Lower lobe of right lung (tissue), 2 donors: ENCODE measurements around the gene NELFE. TPM values are rescaled to one million over a fixed set of nuclear protein-coding genes. Genes with fewer than 3 reads are reported as not detected.

Experiments used
- ATAC-seq, 2 donors: fragments of 200-7000 bp; cut with Tn5 transposase; one replicate each; pipeline ENCODE4 v1.9.1; 2020 to 2022; ENCODE audit warnings: mild to moderate bottlenecking in 2 of 2, moderate library complexity in 2 of 2
- DNase-seq: peaks from one replicate; pipeline ENCODE4 v3.0.0-alpha.2; 2020
- H3K27ac ChIP-seq: fragments of 200-600 bp; one replicate; pipeline ENCODE4 v1.8.0; 2022
- H3K27me3 ChIP-seq: fragments of 200-600 bp; one replicate; pipeline ENCODE4 v1.8.0; 2022; ENCODE audit warnings: low read depth
- H3K36me3 ChIP-seq: fragments of 200-600 bp; one replicate; pipeline ENCODE4 v1.8.0; 2022; ENCODE audit warnings: mild to moderate bottlenecking
- H3K4me1 ChIP-seq: fragments of 200-600 bp; one replicate; pipeline ENCODE4 v1.8.0; 2022
- H3K4me3 ChIP-seq: fragments of 200-600 bp; one replicate; pipeline ENCODE4 v1.8.0; 2022; ENCODE audit warnings: mild to moderate bottlenecking
- H3K9me3 ChIP-seq: fragments of 200-600 bp; one replicate; pipeline ENCODE4 v1.8.0; 2022
- intact Hi-C: fragments of 100-400 bp; cut with DNase I; formaldehyde crosslinking; loops from one replicate; pipeline ENCODE4 v1.11.0; 2022
- total RNA-seq: library from RNA; stranded (reverse); fragmentation: NEBNext Ultra II Directional; extraction: Animal tissue kit (Norgen Biotek cat#: 25700); gene quantifications from one replicate; pipeline ENCODE4 v1.2.1, GENCODE V29; 2021
- TF ChIP-seq, protein P1 (sequence below): fragments of 200-600 bp; IDR thresholded peaks from one replicate; pipeline ENCODE4 v1.8.0; 2022; ENCODE audit warnings: antibody characterized with exemption, mild to moderate bottlenecking
- donor health status: DM: no; HTN: yes; CAD: no; lungs with severe emphysema.

The NELFE gene
- total RNA-seq, 1 donor from 2014 or later = 47.0 TPM

- intact Hi-C loops = no loop called here
- DNase-seq (no peak), ATAC-seq (no peak)
- Histone ChIP-seq H3K36me3 (peaks cover 61% of the 10 kb centered on the region), H3K27me3 (no peaks in the 10 kb centered on the region), H3K4me1 (peaks cover 16% of the 10 kb centered on the region), H3K9me3 (no peaks in the 10 kb centered on the region), H3K27ac (no peak overlapping the region), H3K4me3 (no peak overlapping the region)
- TF ChIP-seq, protein P1, sequence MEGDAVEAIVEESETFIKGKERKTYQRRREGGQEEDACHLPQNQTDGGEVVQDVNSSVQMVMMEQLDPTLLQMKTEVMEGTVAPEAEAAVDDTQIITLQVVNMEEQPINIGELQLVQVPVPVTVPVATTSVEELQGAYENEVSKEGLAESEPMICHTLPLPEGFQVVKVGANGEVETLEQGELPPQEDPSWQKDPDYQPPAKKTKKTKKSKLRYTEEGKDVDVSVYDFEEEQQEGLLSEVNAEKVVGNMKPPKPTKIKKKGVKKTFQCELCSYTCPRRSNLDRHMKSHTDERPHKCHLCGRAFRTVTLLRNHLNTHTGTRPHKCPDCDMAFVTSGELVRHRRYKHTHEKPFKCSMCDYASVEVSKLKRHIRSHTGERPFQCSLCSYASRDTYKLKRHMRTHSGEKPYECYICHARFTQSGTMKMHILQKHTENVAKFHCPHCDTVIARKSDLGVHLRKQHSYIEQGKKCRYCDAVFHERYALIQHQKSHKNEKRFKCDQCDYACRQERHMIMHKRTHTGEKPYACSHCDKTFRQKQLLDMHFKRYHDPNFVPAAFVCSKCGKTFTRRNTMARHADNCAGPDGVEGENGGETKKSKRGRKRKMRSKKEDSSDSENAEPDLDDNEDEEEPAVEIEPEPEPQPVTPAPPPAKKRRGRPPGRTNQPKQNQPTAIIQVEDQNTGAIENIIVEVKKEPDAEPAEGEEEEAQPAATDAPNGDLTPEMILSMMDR = no peak
Measured at GRCh38 chr6:31949926-31950548, 8.7 kb downstream of the NELFE start.

DNA sequence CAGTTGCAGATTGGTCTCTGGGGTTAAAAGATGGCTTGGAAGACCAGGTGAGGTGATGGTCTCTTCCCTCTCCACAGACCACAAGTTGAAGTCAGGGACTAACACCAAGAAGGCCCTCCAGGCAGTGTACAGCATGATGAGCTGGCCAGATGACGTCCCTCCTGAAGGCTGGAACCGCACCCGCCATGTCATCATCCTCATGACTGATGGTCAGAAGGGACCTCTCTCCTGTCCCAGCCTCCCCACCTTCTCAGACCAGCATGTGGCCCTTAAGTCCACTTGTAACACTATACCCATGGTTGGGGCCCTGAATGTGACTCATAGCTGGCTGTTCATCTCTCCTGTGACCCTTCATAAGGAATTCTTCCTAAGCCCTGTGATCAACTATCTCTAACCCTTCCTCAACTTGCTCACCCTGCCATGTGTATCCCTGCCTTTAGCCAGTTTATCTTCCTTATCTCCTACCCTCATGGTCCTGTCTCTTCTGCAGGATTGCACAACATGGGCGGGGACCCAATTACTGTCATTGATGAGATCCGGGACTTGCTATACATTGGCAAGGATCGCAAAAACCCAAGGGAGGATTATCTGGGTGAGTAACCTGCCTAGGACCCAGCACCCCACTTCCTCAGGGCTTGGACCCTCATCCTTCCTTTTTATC, 9.9 kb downstream of the NELFE start:
- no peak for ATAC-seq
- TF ChIP-seq, protein P1 = no peak

GRCh38 chr6:31948306-31948705, 10.5 kb downstream of the NELFE start:
- Histone ChIP-seq H3K36me3 (peaks cover 59% of the 10 kb centered on the region), H3K27ac (no peak overlapping the region), H3K4me3 (no peak overlapping the region), H3K9me3 (no peaks in the 10 kb centered on the region), H3K27me3 (no peaks in the 10 kb centered on the region), H3K4me1 (peaks cover 20% of the 10 kb centered on the region)
- ATAC-seq = no peak
- intact Hi-C loops = no loop called here
- no peak for DNase-seq
- TF ChIP-seq, protein P1 = no peak

More for the DNA sequence above, 9.9 kb downstream of the NELFE start:
- no peak overlapping the region for H3K4me3 ChIP-seq
- no peaks in the 10 kb centered on the region for H3K27me3 ChIP-seq
- no peak for DNase-seq
- intact Hi-C loops = no loop called here
- no peaks in the 10 kb centered on the region for H3K9me3 ChIP-seq
- H3K36me3 ChIP-seq = peaks cover 59% of the 10 kb centered on the region
- H3K4me1 ChIP-seq = peaks cover 20% of the 10 kb centered on the region
- H3K27ac ChIP-seq = no peak overlapping the region

DNA sequence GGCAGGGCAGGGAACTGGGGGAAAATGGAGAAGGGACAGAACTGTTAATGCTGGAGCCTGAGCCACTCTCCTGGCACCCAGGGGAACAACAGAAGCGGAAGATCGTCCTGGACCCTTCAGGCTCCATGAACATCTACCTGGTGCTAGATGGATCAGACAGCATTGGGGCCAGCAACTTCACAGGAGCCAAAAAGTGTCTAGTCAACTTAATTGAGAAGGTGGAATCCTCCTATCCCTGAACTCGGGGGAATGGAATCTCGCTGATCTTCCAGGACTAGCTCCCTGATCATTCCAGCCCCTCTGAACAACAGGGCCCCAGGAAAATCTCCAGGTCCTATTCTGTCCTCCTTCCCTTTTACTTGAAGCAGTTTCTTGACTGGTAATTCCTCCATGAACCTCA, 10.9 kb downstream of the NELFE start:
- intact Hi-C loops = no loop called here
- no peak for ATAC-seq

DNA sequence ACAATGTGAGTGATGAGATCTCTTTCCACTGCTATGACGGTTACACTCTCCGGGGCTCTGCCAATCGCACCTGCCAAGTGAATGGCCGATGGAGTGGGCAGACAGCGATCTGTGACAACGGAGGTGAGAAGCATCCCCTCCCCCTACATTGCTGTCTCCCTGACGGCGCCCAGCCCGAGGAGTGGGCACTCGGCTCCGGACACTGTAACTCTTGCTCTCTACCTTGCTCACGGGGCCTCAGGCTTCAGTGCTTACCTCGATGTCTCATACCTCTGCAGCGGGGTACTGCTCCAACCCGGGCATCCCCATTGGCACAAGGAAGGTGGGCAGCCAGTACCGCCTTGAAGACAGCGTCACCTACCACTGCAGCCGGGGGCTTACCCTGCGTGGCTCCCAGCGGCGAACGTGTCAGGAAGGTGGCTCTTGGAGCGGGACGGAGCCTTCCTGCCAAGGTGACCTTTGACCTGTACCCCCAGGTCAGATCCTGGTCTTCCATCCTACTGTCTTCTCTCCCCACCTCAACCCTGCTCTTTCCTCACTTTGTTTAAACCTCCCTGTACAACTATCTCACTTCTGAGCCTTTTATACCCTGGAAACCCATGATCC, 11.6 kb downstream of the NELFE start:
- TF ChIP-seq, protein P1 = no peak
- DNase-seq (no peak), ATAC-seq (no peak)
- Histone ChIP-seq H3K27me3 (no peaks in the 10 kb centered on the region), H3K9me3 (no peaks in the 10 kb centered on the region), H3K4me1 (peaks cover 20% of the 10 kb centered on the region), H3K27ac (no peak overlapping the region), H3K4me3 (peak overlapping the region; percentile 39), H3K36me3 (peaks cover 54% of the 10 kb centered on the region)
- intact Hi-C loops = no loop called here

More for the DNA sequence above, 10.9 kb downstream of the NELFE start:
- Histone ChIP-seq H3K27me3 (no peaks in the 10 kb centered on the region), H3K4me1 (peaks cover 20% of the 10 kb centered on the region), H3K4me3 (no peak overlapping the region), H3K36me3 (peaks cover 59% of the 10 kb centered on the region), H3K27ac (no peak overlapping the region), H3K9me3 (no peaks in the 10 kb centered on the region)
- no peak for DNase-seq
- TF ChIP-seq, protein P1 = no peak
